ENCODE data around the gene GRAP2.

DNA sequence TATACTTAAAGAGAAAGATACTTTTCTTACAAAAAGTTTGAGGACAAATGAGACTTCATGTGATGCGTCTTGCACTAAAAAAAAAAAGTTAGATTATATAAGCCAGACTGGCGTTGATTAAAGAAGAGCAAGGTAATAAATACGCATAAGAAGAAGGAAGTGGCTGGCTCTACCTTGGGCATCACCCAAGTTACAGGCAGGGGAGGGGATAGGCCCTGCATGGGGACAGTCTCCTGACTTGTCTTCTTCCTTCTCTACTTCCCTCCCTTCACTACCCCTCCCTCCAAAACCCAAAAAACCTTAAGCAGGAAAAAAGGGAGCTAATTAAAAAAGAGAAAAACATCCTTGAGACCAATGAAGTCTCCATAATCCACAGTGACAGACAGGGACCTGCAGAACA is 37.0 kb downstream of the GRAP2 start:
- TF ChIP-seq, protein P1, sequence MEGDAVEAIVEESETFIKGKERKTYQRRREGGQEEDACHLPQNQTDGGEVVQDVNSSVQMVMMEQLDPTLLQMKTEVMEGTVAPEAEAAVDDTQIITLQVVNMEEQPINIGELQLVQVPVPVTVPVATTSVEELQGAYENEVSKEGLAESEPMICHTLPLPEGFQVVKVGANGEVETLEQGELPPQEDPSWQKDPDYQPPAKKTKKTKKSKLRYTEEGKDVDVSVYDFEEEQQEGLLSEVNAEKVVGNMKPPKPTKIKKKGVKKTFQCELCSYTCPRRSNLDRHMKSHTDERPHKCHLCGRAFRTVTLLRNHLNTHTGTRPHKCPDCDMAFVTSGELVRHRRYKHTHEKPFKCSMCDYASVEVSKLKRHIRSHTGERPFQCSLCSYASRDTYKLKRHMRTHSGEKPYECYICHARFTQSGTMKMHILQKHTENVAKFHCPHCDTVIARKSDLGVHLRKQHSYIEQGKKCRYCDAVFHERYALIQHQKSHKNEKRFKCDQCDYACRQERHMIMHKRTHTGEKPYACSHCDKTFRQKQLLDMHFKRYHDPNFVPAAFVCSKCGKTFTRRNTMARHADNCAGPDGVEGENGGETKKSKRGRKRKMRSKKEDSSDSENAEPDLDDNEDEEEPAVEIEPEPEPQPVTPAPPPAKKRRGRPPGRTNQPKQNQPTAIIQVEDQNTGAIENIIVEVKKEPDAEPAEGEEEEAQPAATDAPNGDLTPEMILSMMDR (IDR thresholded peaks at IDR 0.05; ENCODE audit: low read depth, low read length, poor library complexity, severe bottlenecking) = no peak
- TF ChIP-seq EZH2phosphoT487 (IDR thresholded peaks at IDR 0.05; ENCODE audit: borderline replicate concordance, low read length) = no peak
